Measurements from ENCODE around the gene SH3BP2.

GRCh38 chr4:2839060-2839459 lies 46.2 kb downstream of the SH3BP2 start:
- TF ChIP-seq, protein P1, sequence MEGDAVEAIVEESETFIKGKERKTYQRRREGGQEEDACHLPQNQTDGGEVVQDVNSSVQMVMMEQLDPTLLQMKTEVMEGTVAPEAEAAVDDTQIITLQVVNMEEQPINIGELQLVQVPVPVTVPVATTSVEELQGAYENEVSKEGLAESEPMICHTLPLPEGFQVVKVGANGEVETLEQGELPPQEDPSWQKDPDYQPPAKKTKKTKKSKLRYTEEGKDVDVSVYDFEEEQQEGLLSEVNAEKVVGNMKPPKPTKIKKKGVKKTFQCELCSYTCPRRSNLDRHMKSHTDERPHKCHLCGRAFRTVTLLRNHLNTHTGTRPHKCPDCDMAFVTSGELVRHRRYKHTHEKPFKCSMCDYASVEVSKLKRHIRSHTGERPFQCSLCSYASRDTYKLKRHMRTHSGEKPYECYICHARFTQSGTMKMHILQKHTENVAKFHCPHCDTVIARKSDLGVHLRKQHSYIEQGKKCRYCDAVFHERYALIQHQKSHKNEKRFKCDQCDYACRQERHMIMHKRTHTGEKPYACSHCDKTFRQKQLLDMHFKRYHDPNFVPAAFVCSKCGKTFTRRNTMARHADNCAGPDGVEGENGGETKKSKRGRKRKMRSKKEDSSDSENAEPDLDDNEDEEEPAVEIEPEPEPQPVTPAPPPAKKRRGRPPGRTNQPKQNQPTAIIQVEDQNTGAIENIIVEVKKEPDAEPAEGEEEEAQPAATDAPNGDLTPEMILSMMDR (conservative IDR thresholded peaks at IDR 0.05; ENCODE audit: low read depth, low read length): no peak
- TF ChIP-seq EZH2phosphoT487 (IDR thresholded peaks at IDR 0.05; ENCODE audit: borderline replicate concordance, low read length) (no peak), EZH2 (IDR thresholded peaks at IDR 0.05; ENCODE audit: low read length, unreplicated experiment) (no peak)

Measured in PC-3 (cell line).